ENCODE measurements around the gene POU2AF1.

The POU2AF1 gene

GRCh38 chr11:111305162-111305802, 73.8 kb downstream of the POU2AF1 start:
- Histone ChIP-seq H3K9me3 (ENCODE audit: control insufficient read depth in 1 of 2, low read length in 2 of 2) (no peaks in the 10 kb centered on the region), H3K4me3 (ENCODE audit: low read depth in 1 of 2, low read length in 2 of 2) (no peak overlapping the region), H3K36me3 (ENCODE audit: control insufficient read depth in 1 of 2, insufficient read depth in 2 of 2, low read length in 2 of 2) (no peaks in the 10 kb centered on the region), H3K4me1 (ENCODE audit: control insufficient read depth in 1 of 2, insufficient read depth in 2 of 2, low read length in 2 of 2) (peaks cover 44 to 53% of the 10 kb centered on the region in 2 donors), H3K9ac (ENCODE audit: low read depth in 1 of 2, low read length in 2 of 2) (no peak overlapping the region), H3K27me3 (ENCODE audit: control insufficient read depth in 1 of 2, insufficient read depth in 2 of 2, low read length in 2 of 2) (no peaks in the 10 kb centered on the region), H3K27ac (ENCODE audit: low read depth, low read length) (no peak overlapping the region)

- peak overlapping the region; percentile 4 to 14 for H3K4me3 ChIP-seq (ENCODE audit: low read depth in 1 of 2, low read length in 2 of 2)
- peaks cover 42 to 47% of the 10 kb centered on the region in 2 donors for H3K4me1 ChIP-seq (ENCODE audit: control insufficient read depth in 1 of 2, insufficient read depth in 2 of 2, low read length in 2 of 2)
- no peaks in the 10 kb centered on the region for H3K36me3 ChIP-seq (ENCODE audit: control insufficient read depth in 1 of 2, insufficient read depth in 2 of 2, low read length in 2 of 2)
- H3K27ac ChIP-seq (ENCODE audit: low read depth, low read length), result no peak overlapping the region
- no peak overlapping the region for H3K9ac ChIP-seq (ENCODE audit: low read depth in 1 of 2, low read length in 2 of 2)
- H3K27me3 ChIP-seq (ENCODE audit: control insufficient read depth in 1 of 2, insufficient read depth in 2 of 2, low read length in 2 of 2), result no peaks in the 10 kb centered on the region
- H3K9me3 ChIP-seq (ENCODE audit: control insufficient read depth in 1 of 2, low read length in 2 of 2), result no peaks in the 10 kb centered on the region
Observed at GRCh38 chr11:111303461-111303860, 75.6 kb downstream of the POU2AF1 start.

- Histone ChIP-seq H3K36me3 (ENCODE audit: control insufficient read depth in 1 of 2, insufficient read depth in 2 of 2, low read length in 2 of 2) (no peaks in the 10 kb centered on the region), H3K4me1 (ENCODE audit: control insufficient read depth in 1 of 2, insufficient read depth in 2 of 2, low read length in 2 of 2) (peaks cover 34 to 39% of the 10 kb centered on the region in 2 donors), H3K9ac (ENCODE audit: low read depth in 1 of 2, low read length in 2 of 2) (peak overlapping the region in 1 of 2 donors; percentile 8), H3K27me3 (ENCODE audit: control insufficient read depth in 1 of 2, insufficient read depth in 2 of 2, low read length in 2 of 2) (no peaks in the 10 kb centered on the region), H3K4me3 (ENCODE audit: low read depth in 1 of 2, low read length in 2 of 2) (peak overlapping the region in 1 of 2 donors; percentile 2), H3K9me3 (ENCODE audit: control insufficient read depth in 1 of 2, low read length in 2 of 2) (no peaks in the 10 kb centered on the region), H3K27ac (ENCODE audit: low read depth, low read length) (no peak overlapping the region)
Observed at GRCh38 chr11:111302298-111302697, 76.8 kb downstream of the POU2AF1 start.
